NCI-H345 treated with DMSO at 0.1 percent for 48 hours (cell line): ENCODE measurements around the gene NFKBIL1.
A peak's percentile ranks its signal among the peaks of the same experiment; 100 is the strongest.
"Not testable (repeated sequence)": the region's sequence is repeated elsewhere in the genome, so short reads cannot be mapped to it uniquely, and the experiment has no call there.

Source experiments
- DNase-seq: peaks from one replicate; lab custom pipeline; 2025; ENCODE audit not compliant: unreplicated experiment; lab: John Stamatoyannopoulos, UW

The NFKBIL1 gene

GRCh38 chr6:31580438-31580740 lies 33.0 kb downstream of the NFKBIL1 start:
- no peak for DNase-seq

- DNase-seq, result peak; percentile 34
Observed at GRCh38 chr6:31580807-31581433, 33.5 kb downstream of the NFKBIL1 start.

GRCh38 chr6:31581434-31582229 lies 34.2 kb downstream of the NFKBIL1 start:
- no peak for DNase-seq

- no peak for DNase-seq
Observed at GRCh38 chr6:31582230-31582643, 34.8 kb downstream of the NFKBIL1 start, which contains the start of gene LTB. Gene LTB (minus strand): TSS chr6:31582424. CDS start chr6:31582417, 7 bp downstream.

GRCh38 chr6:31585491-31585890 lies 38.1 kb downstream of the NFKBIL1 start:
- DNase-seq, result no peak

GRCh38 chr6:31586008-31586407 lies 38.6 kb downstream of the NFKBIL1 start, which contains the start of gene LST1:
Gene LST1 (plus strand): TSS chr6:31586277. CDS start chr6:31587300, 1,023 bp downstream.
- DNase-seq, result no peak

- no peak for DNase-seq
Observed at GRCh38 chr6:31586599-31587281, 39.3 kb downstream of the NFKBIL1 start.

- no peak for DNase-seq
Observed at GRCh38 chr6:31587791-31588777, 40.7 kb downstream of the NFKBIL1 start.

GRCh38 chr6:31588871-31589650 lies 41.7 kb downstream of the NFKBIL1 start:
- no peak for DNase-seq

GRCh38 chr6:31590691-31591090 lies 43.3 kb downstream of the NFKBIL1 start:
- not testable (repeated sequence) for DNase-seq

- no peak for DNase-seq
Observed at GRCh38 chr6:31592396-31592771, 45.0 kb downstream of the NFKBIL1 start.

- DNase-seq, result no peak
Observed at GRCh38 chr6:31597006-31597405, 49.6 kb downstream of the NFKBIL1 start.

GRCh38 chr6:31607317-31607716 lies 59.9 kb downstream of the NFKBIL1 start:
- no peak for DNase-seq
